ENCODE data around the gene MBD5.

MBD5 gene

DNA sequence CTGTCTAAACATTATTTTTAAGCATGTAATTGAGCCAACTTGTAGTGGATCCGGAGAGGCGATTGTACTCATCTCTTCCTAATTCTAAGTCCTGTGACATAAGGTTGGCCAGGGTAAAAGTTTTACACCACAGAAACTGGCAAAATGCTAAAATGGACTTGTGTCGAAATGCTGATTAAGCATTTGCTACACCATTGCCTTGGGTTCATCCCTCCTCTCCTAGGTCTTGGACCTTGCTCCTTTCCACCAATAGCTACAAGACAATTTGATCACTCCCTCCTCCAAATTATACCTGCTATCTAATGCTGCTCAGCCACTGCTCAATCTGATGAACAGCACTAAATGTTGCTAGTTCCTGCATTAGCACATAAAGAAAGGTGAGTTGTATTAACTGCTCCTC is 491.0 kb downstream of the MBD5 start:
- Histone ChIP-seq H3K27ac (no peak overlapping the region), H3K9ac (no peak overlapping the region), H3K4me2 (no peak overlapping the region), H3K79me2 (ENCODE audit: insufficient read depth, low read depth) (no peaks in the 10 kb centered on the region), H4K20me1 (ENCODE audit: insufficient read depth) (no peaks in the 10 kb centered on the region), H3K27me3 (ENCODE audit: insufficient read depth, low read depth) (no peaks in the 10 kb centered on the region), H2AFZ (ENCODE audit: low read depth) (no peak overlapping the region), H3K36me3 (ENCODE audit: insufficient read depth) (no peaks in the 10 kb centered on the region), H3K4me1 (ENCODE audit: low read depth, poor library complexity, severe bottlenecking) (peaks cover 11% of the 10 kb centered on the region), H3K4me3 (IDR thresholded peaks at IDR 0.05; ENCODE audit: insufficient read depth, low read depth, low read length) (no peak overlapping the region)
- TF ChIP-seq CTCF (conservative IDR thresholded peaks at IDR 0.05; ENCODE audit: low read depth, low read length): no peak

- Histone ChIP-seq H3K36me3 (ENCODE audit: insufficient read depth) (no peaks in the 10 kb centered on the region), H3K9ac (no peak overlapping the region), H3K79me2 (ENCODE audit: insufficient read depth, low read depth) (no peaks in the 10 kb centered on the region), H3K4me2 (no peak overlapping the region), H4K20me1 (ENCODE audit: insufficient read depth) (no peaks in the 10 kb centered on the region), H2AFZ (ENCODE audit: low read depth) (no peak overlapping the region), H3K4me1 (ENCODE audit: low read depth, poor library complexity, severe bottlenecking) (peaks cover 11% of the 10 kb centered on the region), H3K27ac (no peak overlapping the region), H3K27me3 (ENCODE audit: insufficient read depth, low read depth) (no peaks in the 10 kb centered on the region), H3K4me3 (IDR thresholded peaks at IDR 0.05; ENCODE audit: insufficient read depth, low read depth, low read length) (no peak overlapping the region)
- no peak for TF ChIP-seq CTCF (conservative IDR thresholded peaks at IDR 0.05; ENCODE audit: low read depth, low read length)
These were observed 491.6 kb downstream of the MBD5 start for GRCh38 chr2:148512501-148512900.

DNA sequence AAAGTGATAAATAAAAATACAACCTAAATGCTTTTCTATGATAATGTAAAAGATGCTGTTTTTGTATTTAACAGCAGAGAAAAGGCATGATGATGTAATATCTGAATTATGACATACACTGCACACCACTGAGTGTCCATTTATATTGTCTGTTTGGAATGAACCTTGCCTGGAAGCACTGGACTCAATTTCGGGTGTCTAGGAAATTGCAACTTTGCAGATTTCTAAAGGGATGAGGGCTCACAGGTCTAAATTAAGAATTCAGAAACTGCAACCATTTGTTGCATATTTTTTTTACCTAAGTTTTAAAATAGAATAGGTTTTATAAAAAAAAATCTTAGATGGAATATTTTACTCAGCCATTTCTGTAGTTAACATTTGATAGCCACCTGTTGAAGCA is 492.5 kb downstream of the MBD5 start:
- Histone ChIP-seq H3K4me2 (no peak overlapping the region), H3K79me2 (ENCODE audit: insufficient read depth, low read depth) (no peaks in the 10 kb centered on the region), H3K9ac (no peak overlapping the region), H3K4me3 (IDR thresholded peaks at IDR 0.05; ENCODE audit: insufficient read depth, low read depth, low read length) (no peak overlapping the region), H3K27ac (no peak overlapping the region), H3K36me3 (ENCODE audit: insufficient read depth) (no peaks in the 10 kb centered on the region), H4K20me1 (ENCODE audit: insufficient read depth) (no peaks in the 10 kb centered on the region), H2AFZ (ENCODE audit: low read depth) (no peak overlapping the region), H3K27me3 (ENCODE audit: insufficient read depth, low read depth) (no peaks in the 10 kb centered on the region), H3K4me1 (ENCODE audit: low read depth, poor library complexity, severe bottlenecking) (peaks cover 11% of the 10 kb centered on the region)
- TF ChIP-seq CTCF (conservative IDR thresholded peaks at IDR 0.05; ENCODE audit: low read depth, low read length): no peak

DNA sequence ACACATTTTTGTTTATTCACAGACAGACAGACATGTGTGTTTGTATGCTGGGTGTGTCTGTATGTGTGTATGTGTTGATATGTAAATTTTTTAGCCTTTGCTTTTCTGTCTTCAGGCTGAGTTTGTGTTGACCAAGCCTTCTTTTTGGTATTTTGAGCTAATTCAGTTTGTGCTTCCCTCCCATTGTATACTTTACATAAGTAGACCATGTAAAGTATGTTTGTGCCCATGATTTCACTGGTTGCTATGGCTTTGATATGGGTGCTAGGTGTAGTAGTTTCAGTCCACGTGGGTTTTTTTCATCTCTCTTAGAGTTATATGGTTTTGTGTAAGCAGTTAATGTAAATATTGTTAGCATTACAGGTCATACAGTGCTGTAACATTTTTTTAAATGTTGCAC is 494.2 kb downstream of the MBD5 start:
- no peak overlapping the region for H3K9ac ChIP-seq
- H3K4me2 ChIP-seq: no peak overlapping the region
- H3K27me3 ChIP-seq (ENCODE audit: insufficient read depth, low read depth): no peaks in the 10 kb centered on the region
- no peak for TF ChIP-seq CTCF (conservative IDR thresholded peaks at IDR 0.05; ENCODE audit: low read depth, low read length)
- H3K4me3 ChIP-seq (IDR thresholded peaks at IDR 0.05; ENCODE audit: insufficient read depth, low read depth, low read length): no peak overlapping the region
- H3K79me2 ChIP-seq (ENCODE audit: insufficient read depth, low read depth): no peaks in the 10 kb centered on the region
- H3K27ac ChIP-seq: no peak overlapping the region
- H2AFZ ChIP-seq (ENCODE audit: low read depth): no peak overlapping the region
- H4K20me1 ChIP-seq (ENCODE audit: insufficient read depth): no peaks in the 10 kb centered on the region
- H3K4me1 ChIP-seq (ENCODE audit: low read depth, poor library complexity, severe bottlenecking): no peaks in the 10 kb centered on the region
- H3K36me3 ChIP-seq (ENCODE audit: insufficient read depth): no peaks in the 10 kb centered on the region

DNA sequence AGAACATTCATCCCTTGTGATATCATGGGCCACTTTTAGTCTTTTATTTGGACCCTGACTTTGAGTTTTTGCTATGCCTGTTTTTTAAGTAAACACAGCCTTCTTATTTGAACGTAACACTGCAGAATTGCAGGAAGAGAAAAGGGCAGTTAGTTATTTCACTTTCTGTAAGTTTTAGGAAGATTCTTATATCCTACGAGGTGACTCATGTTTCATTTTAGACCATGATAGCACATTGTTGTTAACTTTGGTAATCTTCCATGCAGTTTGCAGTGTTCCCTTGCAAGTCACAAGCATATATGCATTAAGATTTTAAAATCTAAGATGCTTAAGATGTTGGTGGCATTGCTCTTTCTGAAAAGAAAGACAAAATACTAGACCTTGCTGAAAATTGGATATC is 495.1 kb downstream of the MBD5 start:
- H3K4me1 ChIP-seq (ENCODE audit: low read depth, poor library complexity, severe bottlenecking): no peaks in the 10 kb centered on the region
- no peak overlapping the region for H3K9ac ChIP-seq
- H4K20me1 ChIP-seq (ENCODE audit: insufficient read depth): no peaks in the 10 kb centered on the region
- no peak overlapping the region for H3K4me3 ChIP-seq (IDR thresholded peaks at IDR 0.05; ENCODE audit: insufficient read depth, low read depth, low read length)
- H3K27me3 ChIP-seq (ENCODE audit: insufficient read depth, low read depth): no peaks in the 10 kb centered on the region
- H3K36me3 ChIP-seq (ENCODE audit: insufficient read depth): no peaks in the 10 kb centered on the region
- no peaks in the 10 kb centered on the region for H3K79me2 ChIP-seq (ENCODE audit: insufficient read depth, low read depth)
- H3K27ac ChIP-seq: no peak overlapping the region
- no peak for TF ChIP-seq CTCF (conservative IDR thresholded peaks at IDR 0.05; ENCODE audit: low read depth, low read length)
- H2AFZ ChIP-seq (ENCODE audit: low read depth): no peak overlapping the region
- H3K4me2 ChIP-seq: no peak overlapping the region

All from KMS-11 (cell line).